H1 (cell line): ENCODE results near the gene DIP2B. TPM values are rescaled to one million over a fixed set of nuclear protein-coding genes. Genes with fewer than 3 reads are reported as not detected.

Source experiments
- CTCF ChIA-PET: fragments of 300-600 bp; sonication (Branson Sonifier 250); formaldehyde crosslinking; loops from one replicate; lab custom pipeline; 2021; ENCODE audit not compliant: partially characterized antibody; lab: Charles Lee
- POLR2A ChIA-PET: fragments of 300-600 bp; sonication (Branson Sonifier 250); formaldehyde crosslinking; loops from one replicate; lab custom pipeline; 2021; ENCODE audit warnings: inconsistent platforms; ENCODE audit not compliant: partially characterized antibody; lab: Charles Lee
- DNase-seq, 2 experiments: peaks; one replicate each; pipeline versions ENCODE4 v3.0.0 to v3.0.0-alpha.2; 2010 to 2022; ENCODE audit warnings: low spot score in 2 of 2, low read depth in 1 of 2, mixed read lengths in 1 of 2
- FAIRE-seq: peaks from 2 replicates; lab custom pipeline; 2011; peaks lifted over from hg19 to GRCh38; lab: Jason Lieb, UNC
- H2AFZ ChIP-seq: 2 replicates; pipeline ENCODE4 v1.8.1; 2012; ENCODE audit warnings: low read length, inconsistent platforms
- H2AK5ac ChIP-seq: 2 replicates; pipeline ENCODE4 v1.6.1; 2013; ENCODE audit warnings: low read depth, low read length
- H2BK120ac ChIP-seq: replicated peaks from 2 replicates; pipeline ENCODE3; 2013; ENCODE audit warnings: low read depth, low read length, inconsistent platforms
- H2BK12ac ChIP-seq: 2 replicates; pipeline ENCODE4 v1.6.1; 2013; ENCODE audit warnings: low read depth, low read length
- H2BK15ac ChIP-seq: 2 replicates; pipeline ENCODE4 v1.6.1; 2013; ENCODE audit warnings: low read length
- H2BK20ac ChIP-seq: 2 replicates; pipeline ENCODE4 v1.6.1; 2013; ENCODE audit warnings: low read length
- H2BK5ac ChIP-seq: 2 replicates; pipeline ENCODE4 v1.6.1; 2013; ENCODE audit warnings: low read depth, low read length
- H3K14ac ChIP-seq: 2 replicates; pipeline ENCODE4 v1.6.1; 2013; ENCODE audit warnings: inconsistent platforms; ENCODE audit not compliant: insufficient read length
- H3K18ac ChIP-seq: 2 replicates; pipeline ENCODE4 v1.6.1; 2013; ENCODE audit warnings: low read length; ENCODE audit errors: extremely low read depth
- H3K23ac ChIP-seq: 2 replicates; pipeline ENCODE4 v1.6.1; 2013; ENCODE audit warnings: inconsistent platforms; ENCODE audit not compliant: insufficient read length
- H3K23me2 ChIP-seq: 2 replicates; pipeline ENCODE4 v1.6.1; 2013; ENCODE audit warnings: low read depth, low read length
- H3K27ac ChIP-seq: 2 replicates; pipeline ENCODE4 v1.6.1; 2011; ENCODE audit warnings: low read depth, low read length, inconsistent platforms
- H3K27me3 ChIP-seq, 4 experiments: replicated peaks in 1 of 4; 1 replicate in 1 of 4; 2 replicates in 3 of 4; pipeline versions ENCODE4 v1.6.1 to v1.8.1; 2011 to 2013; ENCODE audit warnings: low read length in 3 of 4, mild to moderate bottlenecking in 3 of 4, inconsistent platforms in 2 of 4, mixed read lengths in 2 of 4, moderate library complexity in 1 of 4; ENCODE audit not compliant: control insufficient read depth in 3 of 4, insufficient read depth in 3 of 4; ENCODE audit errors: extremely low read depth in 1 of 4
- H3K36me3 ChIP-seq, 4 experiments: 2 replicates each; pipeline versions ENCODE4 v1.6.1 to v1.8.1; 2011 to 2013; ENCODE audit warnings: mild to moderate bottlenecking in 4 of 4, low read length in 3 of 4, moderate library complexity in 2 of 4, control low read depth in 1 of 4, inconsistent platforms in 1 of 4; ENCODE audit not compliant: insufficient read depth in 4 of 4, control insufficient read depth in 2 of 4
- H3K4ac ChIP-seq: replicated peaks from 2 replicates; pipeline ENCODE3; 2013; ENCODE audit warnings: low read length, low read depth, mixed read lengths, inconsistent platforms; ENCODE audit not compliant: insufficient read length
- H3K4me1 ChIP-seq, 4 experiments: replicated peaks in 1 of 4; 1 replicate in 1 of 4; 2 replicates in 3 of 4; pipeline versions ENCODE4 v1.6.1 to v1.8.1; 2011 to 2013; ENCODE audit warnings: low read length in 3 of 4, inconsistent platforms in 2 of 4, mixed read lengths in 1 of 4; ENCODE audit not compliant: insufficient read depth in 4 of 4, control insufficient read depth in 3 of 4
- H3K4me2 ChIP-seq, 2 experiments: 2 replicates each; pipeline versions ENCODE4 v1.6.1 to v1.8.1; 2011 to 2013; ENCODE audit warnings: low read depth in 2 of 2, low read length in 2 of 2, control low read depth in 1 of 2, inconsistent platforms in 1 of 2, mild to moderate bottlenecking in 1 of 2; ENCODE audit not compliant: insufficient read depth in 1 of 2
- H3K4me3 ChIP-seq, 4 experiments: fragments of 200-600, 300-600 bp in 1 of 4; sonication (generic), shearing (Covaris generic), sonication (Bioruptor Twin) in 1 of 4; 2 replicates each; pipeline versions ENCODE4 v1.5.1 to v1.8.1; 2011 to 2016; ENCODE audit warnings: low read length in 4 of 4, low read depth in 3 of 4, control low read depth in 2 of 4, inconsistent platforms in 2 of 4, mild to moderate bottlenecking in 2 of 4, mixed read lengths in 1 of 4, moderate library complexity in 1 of 4; ENCODE audit not compliant: insufficient read depth in 2 of 4; ENCODE audit errors: extremely low read depth in 1 of 4
- H3K56ac ChIP-seq: replicated peaks from 2 replicates; pipeline ENCODE3; 2013; ENCODE audit warnings: low read depth, mild to moderate bottlenecking, mixed read lengths, low read length, inconsistent platforms; ENCODE audit not compliant: insufficient read length
- H3K79me1 ChIP-seq: 2 replicates; pipeline ENCODE4 v1.6.1; 2013; ENCODE audit warnings: low read depth, low read length, control low read depth
- H3K79me2 ChIP-seq, 2 experiments: 2 replicates each; pipeline versions ENCODE4 v1.6.1 to v1.8.1; 2012 to 2013; ENCODE audit warnings: low read length in 2 of 2, mild to moderate bottlenecking in 2 of 2, inconsistent platforms in 1 of 2; ENCODE audit not compliant: insufficient read depth in 2 of 2, control insufficient read depth in 1 of 2
- H3K9ac ChIP-seq, 4 experiments: replicated peaks in 1 of 4; 1 replicate in 1 of 4; 2 replicates in 3 of 4; pipeline versions ENCODE4 v1.6.1 to v1.8.1; 2011 to 2013; ENCODE audit warnings: low read depth in 3 of 4, low read length in 3 of 4, control low read depth in 2 of 4, mild to moderate bottlenecking in 2 of 4, moderate library complexity in 2 of 4, inconsistent platforms in 1 of 4; ENCODE audit errors: extremely low read depth in 1 of 4
- H3K9me3 ChIP-seq, 2 experiments: 2 replicates each; pipeline versions ENCODE4 v1.6.1 to v1.8.1; 2012 to 2013; ENCODE audit warnings: mild to moderate bottlenecking in 2 of 2, moderate library complexity in 2 of 2, control low read depth in 1 of 2, inconsistent platforms in 1 of 2, low read depth in 1 of 2, low read length in 1 of 2, mixed read lengths in 1 of 2; ENCODE audit not compliant: insufficient read depth in 2 of 2
- H4K20me1 ChIP-seq, 2 experiments: replicated peaks in 1 of 2; 2 replicates each; pipeline versions ENCODE3 to v1.8.1; 2011 to 2013; ENCODE audit warnings: inconsistent platforms in 2 of 2, low read length in 2 of 2, mild to moderate bottlenecking in 1 of 2; ENCODE audit not compliant: insufficient read depth in 2 of 2, control insufficient read depth in 1 of 2
- H4K5ac ChIP-seq: 2 replicates; pipeline ENCODE4 v1.6.1; 2013; ENCODE audit warnings: low read length, low read depth, mixed read lengths, inconsistent platforms; ENCODE audit not compliant: insufficient read length
- H4K8ac ChIP-seq: 2 replicates; pipeline ENCODE4 v1.8.0; 2013; ENCODE audit warnings: mild to moderate bottlenecking, moderate library complexity, low read length, inconsistent platforms; ENCODE audit not compliant: insufficient read depth; ENCODE audit errors: extremely low read depth
- H4K91ac ChIP-seq: replicated peaks from 2 replicates; pipeline ENCODE3; 2013; ENCODE audit warnings: low read length, mixed read lengths, inconsistent platforms; ENCODE audit not compliant: insufficient read length
- POU5F1 ChIP-seq: IDR thresholded peaks from 2 replicates; pipeline ENCODE4 v1.6.1; 2011; ENCODE audit warnings: low read depth, mild to moderate bottlenecking, low read length, moderate library complexity
- SRF ChIP-seq: IDR thresholded peaks from 2 replicates; pipeline ENCODE4 v1.6.1; 2011; ENCODE audit warnings: mild to moderate bottlenecking, low read depth, low read length, moderate library complexity
- SUZ12 ChIP-seq: fragments of 200-600 bp; sonication (generic); IDR thresholded peaks from 2 replicates; pipeline ENCODE4 v1.6.1; 2012; ENCODE audit warnings: mild to moderate bottlenecking, inconsistent platforms, low read length, moderate library complexity, mixed read lengths
- TAF1 ChIP-seq: IDR thresholded peaks from 2 replicates; pipeline ENCODE4 v1.6.1; 2011; ENCODE audit warnings: mild to moderate bottlenecking, low read depth, low read length
- WGBS, 2 experiments: shearing (Covaris generic) in 1 of 2; methylation state at CpG; one replicate each; pipeline versions ENCODE4 v1.1.6 to v1.1.7; 2013 to 2015; ENCODE audit warnings: low lambda C conversion rate in 2 of 2, mixed read lengths in 2 of 2, inconsistent platforms in 1 of 2, low coverage in 1 of 2, missing lambda C conversion rate in 1 of 2; ENCODE audit not compliant: insufficient replicate concordance in 2 of 2, insufficient coverage in 1 of 2, insufficient read length in 1 of 2; ENCODE audit errors: extremely low coverage in 1 of 2, missing lambda C conversion rate in 1 of 2; 5-methylcytosine and 5-hydroxymethylcytosine counted together
- polyA plus RNA-seq, 7 experiments: library from polyadenylated mRNA; depleted of rRNA in 3 of 7; stranded (reverse) in 5 of 7; unstranded in 2 of 7; fragments of >200 nt in 5 of 7; fragments of 200-250 nt in 2 of 7; gene quantifications; 1 replicate in 5 of 7; 2 replicates in 1 of 7; 4 replicates in 1 of 7; pipeline versions ENCODE4 v1.2.1 to v1.2.3, GENCODE V29; 2011 to 2013; ENCODE audit warnings: missing spikeins in 2 of 7, mixed read lengths in 2 of 7
- total RNA-seq: library from RNA; stranded (reverse); fragmentation: NEBNext Ultra II Directional; extraction: Animal tissue kit (Norgen Biotek cat#: 25700); gene quantifications from 2 replicates; pipeline ENCODE4 v1.2.1, GENCODE V29; 2021

DIP2B gene
- total and polyA plus RNA-seq, 2 of the 8 experiments (the other 6 are each of a cell fraction or from before 2014, with no cell fraction given): 11.1 to 29.6 TPM

DNA sequence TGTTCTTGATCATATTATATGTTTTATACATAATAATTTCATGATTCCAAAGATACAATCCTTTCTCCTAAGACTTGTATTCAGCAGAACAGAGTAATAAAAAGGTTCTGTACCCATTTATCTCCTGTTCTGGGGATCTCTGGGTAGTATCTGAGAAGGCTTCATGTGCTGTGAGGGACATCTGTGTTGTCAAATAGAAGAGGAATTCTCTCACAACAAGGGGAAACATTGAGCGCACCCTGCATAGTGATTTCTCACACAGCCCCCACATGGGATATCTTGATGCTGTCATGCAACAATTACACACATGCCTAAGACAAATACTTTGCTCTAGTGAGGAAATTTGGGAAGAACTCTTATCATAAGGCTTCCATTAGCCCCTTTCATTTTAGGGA is 157.3 kb downstream of the DIP2B start:
- H3K18ac ChIP-seq: no peak overlapping the region
- no peak overlapping the region for H3K4me3 ChIP-seq
- H2BK20ac ChIP-seq: no peak overlapping the region
- no peak overlapping the region for H2AFZ ChIP-seq
- no peaks in the 10 kb centered on the region for H3K27me3 ChIP-seq
- no peak overlapping the region for H3K14ac ChIP-seq
- no peaks in the 10 kb centered on the region for H3K4me1 ChIP-seq
- H3K23ac ChIP-seq: no peak overlapping the region
- H3K9ac ChIP-seq: no peak overlapping the region
- 100% methylated on average over 1 of the region's 1 CpG; no CpG with 5 or more reads in 1 of the 2 experiments for WGBS, 2 experiments
- H4K5ac ChIP-seq: no peak overlapping the region
- H3K79me2 ChIP-seq: no peaks in the 10 kb centered on the region
- no peaks in the 10 kb centered on the region for H4K20me1 ChIP-seq
- H3K9me3 ChIP-seq: no peaks in the 10 kb centered on the region
- no peak overlapping the region for H3K27ac ChIP-seq
- H3K4ac ChIP-seq: no peak overlapping the region
- no peak overlapping the region for H2BK15ac ChIP-seq
- FAIRE-seq (no peak), DNase-seq (no peak)
- CTCF ChIA-PET: interaction anchor here (1.3 kb wide), 1 partner anchor 24 kb away, joined by 3 read pairs; no protein-coding TSS in a partner anchor
- no peak overlapping the region for H2BK5ac ChIP-seq
- POLR2A ChIA-PET: interaction anchor here (0.6 to 1.0 kb wide), 2 partner anchors 157 to 266 kb away, joined by 3 read pairs; partner anchors contain the start of genes DIP2B and FAM186A
- H2BK120ac ChIP-seq: no peak overlapping the region
- H3K23me2 ChIP-seq: no peaks in the 10 kb centered on the region
- H3K36me3 ChIP-seq: 0 out of 8 replicates have a peak, but pooled peaks cover 0 to 3% (median 0%) of the 10 kb centered on the region in 4 experiments
- no peaks in the 10 kb centered on the region for H3K79me1 ChIP-seq
- no peak overlapping the region for H3K4me2 ChIP-seq
- H4K8ac ChIP-seq: no peak overlapping the region
- H3K56ac ChIP-seq: no peak overlapping the region
- no peak overlapping the region for H2AK5ac ChIP-seq
- H2BK12ac ChIP-seq: no peak overlapping the region
- no peak overlapping the region for H4K91ac ChIP-seq
- TF ChIP-seq POU5F1 (no peak), TAF1 (no peak), SRF (no peak), SUZ12 (no peak)
